Hindlimb muscle (tissue), 1 donor: ENCODE measurements around the gene ANP32B. TPM values are rescaled to one million over a fixed set of nuclear protein-coding genes. Genes with fewer than 3 reads are reported as not detected.
A peak's percentile ranks its signal among the peaks of the same experiment; 100 is the strongest.

Experiments
- DNase-seq: peaks from one replicate; pipeline ENCODE4 v3.0.0-alpha.2; 2013
- polyA plus RNA-seq: library from polyadenylated mRNA; unstranded; fragments of 120-200 nt; gene quantifications from one replicate; pipeline ENCODE4 v1.2.1, GENCODE V29; 2013; ENCODE audit not compliant: insufficient read length

The ANP32B gene
- polyA plus RNA-seq, 1 donor: 129 TPM

DNA sequence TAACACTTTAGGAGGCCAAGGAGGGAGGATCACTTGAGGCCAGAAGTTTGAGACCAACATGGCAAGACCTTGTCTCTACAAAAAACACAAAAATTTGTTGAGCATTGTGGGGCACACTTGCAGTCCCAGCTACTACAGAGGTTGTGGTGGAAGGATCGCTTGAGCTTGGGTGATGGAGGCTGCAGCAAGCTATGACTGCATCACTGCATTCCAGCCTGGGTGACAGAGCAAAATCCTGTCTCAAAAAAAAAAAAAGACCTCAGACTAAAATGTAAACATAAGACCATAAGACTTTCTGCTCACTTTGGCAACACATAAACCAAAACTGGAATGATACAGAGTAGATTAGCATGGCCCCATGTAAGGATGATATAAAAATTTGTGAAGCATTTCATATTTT is 48.8 kb downstream of the ANP32B start:
- DNase-seq: no peak

DNA sequence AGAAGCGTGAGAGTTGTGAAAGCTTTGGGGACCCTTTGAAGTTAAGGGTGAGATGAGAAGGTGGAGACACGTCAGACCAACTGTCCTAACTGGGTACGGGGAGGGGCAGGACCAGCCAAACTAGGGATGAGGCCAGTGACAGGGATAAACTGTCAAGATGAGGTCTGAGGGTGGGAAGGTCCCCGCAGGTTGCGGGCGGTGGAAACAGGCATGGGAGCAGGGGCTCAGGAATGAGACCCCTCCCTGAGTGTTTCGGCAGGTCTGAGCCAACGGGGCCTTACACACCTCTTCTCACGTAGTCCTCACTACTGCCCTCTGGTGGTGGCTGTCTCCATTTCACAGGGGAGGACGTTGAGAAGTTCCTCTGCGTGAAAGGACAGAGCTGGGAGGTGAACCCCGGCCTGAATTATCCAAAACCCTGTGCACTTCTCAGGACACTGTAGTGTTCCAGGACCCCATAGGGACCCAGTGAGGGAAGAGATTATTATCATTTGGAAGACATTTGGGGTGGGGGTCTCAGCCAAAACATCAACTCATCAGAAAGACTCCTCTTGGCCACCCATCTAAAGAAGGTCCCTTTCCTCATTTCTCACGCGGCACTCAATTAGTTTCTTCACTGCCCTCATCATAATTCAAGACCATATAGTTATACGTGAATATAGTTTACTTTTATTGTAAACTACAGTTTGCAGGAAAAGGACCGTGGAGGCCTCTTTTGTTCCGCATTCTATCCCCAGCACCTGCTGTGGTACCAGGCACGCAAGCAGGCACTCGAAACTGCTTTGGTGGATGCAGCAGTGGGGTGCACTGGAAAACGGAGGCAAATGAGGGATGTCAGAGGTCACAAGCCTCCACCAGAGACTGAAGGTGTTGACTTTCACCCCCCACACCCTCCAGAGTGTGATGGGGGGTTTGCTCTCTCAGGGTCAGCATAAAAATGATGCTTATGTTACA is 51.7 kb downstream of the ANP32B start:
- peak; percentile 73 for DNase-seq

DNA sequence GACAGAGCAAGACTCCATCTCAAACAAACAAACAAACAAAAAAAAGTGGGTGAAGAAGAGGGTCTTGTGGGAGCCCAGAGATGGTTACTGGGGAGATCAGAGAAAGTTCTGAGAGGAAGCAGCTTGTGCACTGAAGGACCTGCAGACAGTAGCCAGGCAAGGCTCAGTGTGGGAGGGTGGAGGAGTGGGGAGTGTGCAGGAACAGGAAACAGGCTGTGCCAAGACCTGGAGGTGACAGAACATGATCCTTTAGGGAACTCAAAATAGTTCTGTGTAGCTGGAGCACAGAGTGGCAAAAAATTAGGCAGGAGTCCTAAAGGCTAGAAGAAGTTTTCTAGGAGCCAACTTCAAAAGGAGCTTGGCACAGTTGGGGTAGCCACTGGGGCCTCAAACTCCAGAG is 54.2 kb downstream of the ANP32B start:
- DNase-seq: no peak

DNA sequence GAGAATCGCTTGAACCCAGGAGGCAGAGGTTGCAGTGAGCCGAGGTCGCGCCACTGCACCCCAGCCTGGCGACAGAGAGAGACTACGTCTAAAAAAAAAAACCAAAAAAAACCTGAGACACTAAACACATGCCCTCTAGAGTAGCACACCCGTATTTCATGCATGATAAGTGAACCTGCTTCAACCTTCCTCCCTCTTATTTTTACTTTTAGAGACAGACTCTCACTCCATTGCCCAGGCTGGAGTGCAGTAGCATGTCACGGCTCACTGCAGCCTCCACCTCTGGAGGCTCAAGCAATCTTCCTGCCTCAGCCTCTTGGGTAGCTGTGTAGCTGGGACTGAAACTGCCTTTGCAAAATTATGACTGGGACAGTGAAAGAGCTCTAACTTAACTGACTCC is 55.8 kb downstream of the ANP32B start:
- DNase-seq: no peak

DNA sequence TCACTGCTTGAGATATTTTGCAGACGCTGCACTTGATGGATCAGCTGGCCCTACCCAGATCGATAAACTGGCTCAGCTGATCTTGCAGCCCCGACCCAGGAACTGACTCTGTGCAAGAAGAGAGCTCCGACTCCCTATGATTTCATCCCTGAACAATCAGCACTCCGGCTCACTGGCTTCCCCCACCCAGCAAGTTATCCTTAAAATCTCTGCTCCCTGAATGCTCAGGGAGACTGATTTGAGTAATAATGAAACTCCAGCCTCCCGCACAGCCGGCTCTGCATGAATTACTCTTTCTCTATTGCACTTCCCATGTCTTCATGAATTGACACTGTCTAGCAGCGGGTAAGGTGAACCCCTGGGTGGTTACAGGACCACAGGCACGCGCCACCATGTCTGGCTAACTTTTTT is 56.5 kb downstream of the ANP32B start:
- no peak for DNase-seq

DNA sequence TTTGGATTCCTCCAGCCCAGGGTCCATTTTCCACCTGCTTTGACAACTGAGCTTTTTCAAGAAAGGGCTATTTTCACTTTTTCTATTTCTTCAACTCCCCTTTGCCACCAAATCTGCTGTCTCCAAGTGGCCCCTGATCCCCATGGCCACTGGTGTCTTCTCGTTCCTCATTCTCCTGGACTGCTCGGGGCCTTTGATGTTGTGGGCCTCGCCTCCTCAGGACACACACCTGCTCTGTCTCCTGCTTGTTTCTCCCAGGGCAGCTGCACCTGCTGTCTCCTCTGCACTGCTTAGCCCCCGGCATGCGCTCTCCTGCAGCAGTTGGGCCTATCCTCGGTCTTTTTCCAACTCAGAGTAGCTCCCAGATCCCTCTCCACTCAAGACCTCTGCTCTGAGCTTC is 57.1 kb downstream of the ANP32B start:
- no peak for DNase-seq

DNA sequence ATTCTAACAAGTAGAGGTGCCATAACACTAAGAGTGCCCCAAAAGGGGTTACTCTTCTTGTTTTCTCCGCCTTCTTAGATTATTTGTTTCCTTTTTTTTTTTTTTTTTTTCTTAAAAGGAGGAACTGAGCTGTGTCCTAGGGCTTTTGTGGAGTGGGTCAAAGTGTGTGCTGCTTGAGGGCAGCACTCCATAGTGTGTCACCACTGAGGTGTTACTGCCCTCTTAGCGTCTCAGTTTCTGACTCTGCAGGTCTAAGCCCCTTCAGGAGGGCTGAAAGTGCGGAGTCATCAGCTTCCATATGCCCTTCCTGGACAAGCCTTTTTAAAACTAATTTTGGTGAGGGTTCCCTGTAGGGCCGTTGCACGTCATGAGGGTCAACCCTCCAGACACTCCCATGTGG is 60.8 kb downstream of the ANP32B start:
- DNase-seq: no peak

DNA sequence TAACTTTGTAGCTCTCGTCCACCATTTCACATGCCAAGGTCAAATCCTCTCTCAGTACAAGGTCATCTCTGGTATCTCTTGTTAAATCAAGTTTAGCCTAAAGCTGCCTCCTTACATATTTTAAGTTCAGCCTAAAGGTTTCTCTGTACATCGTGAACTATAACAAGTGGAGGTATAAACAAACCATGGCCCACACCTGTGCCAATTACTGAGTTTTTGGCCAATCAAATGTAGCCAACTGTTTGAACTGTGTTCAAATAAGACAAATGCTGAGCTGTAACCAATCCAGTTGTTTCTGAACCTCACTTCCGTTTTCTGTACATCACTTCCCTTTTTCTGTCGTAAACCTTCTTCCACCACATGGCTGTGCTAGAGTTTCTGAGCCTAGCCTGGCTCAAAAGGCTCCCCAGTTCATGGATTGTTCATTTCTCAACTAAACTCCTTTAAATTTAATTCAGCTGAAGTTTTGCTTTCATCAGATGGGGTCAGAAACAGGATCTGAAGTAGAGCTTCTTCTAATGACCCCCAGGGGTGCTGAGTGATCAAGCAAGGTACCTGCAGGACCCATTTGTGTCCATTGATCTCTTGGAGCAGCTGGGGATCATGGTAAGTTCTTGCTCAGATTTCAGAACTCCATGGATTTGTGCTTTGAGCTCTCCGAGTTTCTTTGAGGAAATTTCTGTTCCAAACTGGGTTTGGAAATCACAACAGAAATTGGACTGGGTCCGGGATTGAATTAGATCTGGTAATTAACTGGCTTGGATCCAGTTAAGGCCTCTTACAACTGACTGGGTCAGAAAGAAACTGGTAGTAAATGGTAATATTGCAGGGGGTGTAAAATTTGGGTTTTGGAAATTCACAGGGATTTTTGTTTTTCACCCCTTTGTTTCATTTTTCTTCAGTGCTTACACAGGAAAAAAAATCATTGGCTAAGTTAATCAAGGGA is 62.4 kb downstream of the ANP32B start:
- no peak for DNase-seq

DNA sequence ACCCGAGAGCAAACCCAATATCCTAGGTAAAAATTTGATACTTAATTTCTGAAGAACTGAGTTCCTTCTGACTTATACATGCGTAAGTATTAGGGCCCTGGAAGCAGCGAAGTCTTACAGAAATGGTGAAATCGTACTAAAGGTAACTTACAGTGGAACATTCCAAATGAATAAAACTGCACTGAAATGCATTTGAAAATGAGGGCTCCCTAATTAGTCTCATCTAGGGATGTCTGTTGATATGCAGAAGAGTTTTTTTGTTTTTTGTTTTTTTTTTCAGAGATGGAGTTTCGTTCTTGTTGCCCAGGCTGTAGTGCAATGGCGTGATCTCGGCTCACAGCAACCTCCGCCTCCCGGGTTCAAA is 63.0 kb downstream of the ANP32B start:
- DNase-seq: no peak

DNA sequence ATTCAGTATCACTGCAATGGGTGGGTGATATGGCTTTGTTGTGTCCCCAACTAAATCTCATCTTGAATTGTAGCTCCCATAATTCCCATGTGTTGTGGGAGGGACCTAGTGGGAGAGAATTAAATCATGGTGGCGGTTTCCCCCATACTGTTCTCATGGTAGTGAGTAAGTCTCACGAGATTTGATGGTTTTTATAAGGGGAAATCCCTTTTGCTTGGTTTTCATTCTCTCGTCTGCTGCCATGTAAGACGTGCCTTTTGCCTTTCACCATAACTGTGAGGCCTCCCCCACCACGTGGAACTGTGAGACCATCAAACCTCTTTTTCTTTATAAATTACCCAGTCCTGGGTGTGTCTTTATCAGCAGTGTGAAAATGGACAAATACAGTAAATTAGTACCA is 63.9 kb downstream of the ANP32B start:
- no peak for DNase-seq

DNA sequence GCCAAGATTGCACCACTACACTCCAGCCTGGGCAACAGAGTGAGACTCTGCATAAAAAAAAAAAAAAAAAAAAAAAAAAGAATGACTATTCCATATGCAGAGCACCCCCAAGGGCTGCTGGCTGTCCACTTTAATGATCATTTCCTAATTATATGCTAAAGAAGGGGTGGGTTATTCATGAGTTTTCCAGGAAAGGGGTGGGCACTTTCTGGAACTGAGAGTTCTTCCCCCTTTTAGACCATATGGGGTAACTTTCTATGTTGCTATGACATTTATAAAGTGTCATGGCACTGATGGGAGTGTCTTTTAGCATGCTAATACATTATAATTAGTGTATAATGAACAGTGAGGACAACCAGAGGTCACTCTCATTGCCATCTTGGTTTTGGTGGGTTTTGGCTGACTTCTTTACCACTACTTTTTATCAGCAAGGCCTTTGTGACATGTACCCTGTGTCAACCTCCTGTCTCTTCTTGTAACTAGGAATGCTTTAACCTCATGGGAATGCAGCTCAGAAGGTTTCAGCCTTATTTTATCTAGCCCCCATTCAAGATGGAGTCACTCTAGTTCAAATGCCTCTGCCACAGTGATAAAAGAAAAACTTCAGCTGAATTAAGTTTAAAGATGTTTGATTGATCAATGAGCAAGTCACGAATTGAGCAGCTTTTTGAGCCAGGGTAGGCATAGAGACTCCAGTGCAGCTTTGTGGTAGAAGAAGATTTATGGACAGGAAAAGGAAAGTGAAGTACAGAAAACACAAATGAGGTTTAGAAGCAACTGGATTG is 66.3 kb downstream of the ANP32B start:
- DNase-seq: no peak

DNA sequence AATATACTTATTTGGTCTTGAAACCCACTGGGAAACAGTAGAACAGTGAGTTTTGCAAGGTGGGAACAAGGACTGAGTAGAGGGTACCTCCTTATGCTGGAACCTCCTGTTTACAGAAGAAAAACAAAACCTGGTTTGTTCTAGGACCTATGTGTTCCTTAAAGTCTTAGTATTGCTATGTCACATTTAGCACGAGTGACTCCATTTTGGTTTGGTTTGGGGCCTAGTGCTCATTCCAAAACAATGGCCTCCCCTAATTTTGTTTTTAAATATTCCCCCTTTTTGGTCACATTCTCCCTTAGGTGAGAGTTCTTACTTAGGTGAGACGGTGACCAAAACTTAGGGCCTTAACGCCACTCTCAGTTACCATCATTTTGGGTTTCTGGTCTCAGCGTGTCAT is 67.2 kb downstream of the ANP32B start:
- no peak for DNase-seq

DNA sequence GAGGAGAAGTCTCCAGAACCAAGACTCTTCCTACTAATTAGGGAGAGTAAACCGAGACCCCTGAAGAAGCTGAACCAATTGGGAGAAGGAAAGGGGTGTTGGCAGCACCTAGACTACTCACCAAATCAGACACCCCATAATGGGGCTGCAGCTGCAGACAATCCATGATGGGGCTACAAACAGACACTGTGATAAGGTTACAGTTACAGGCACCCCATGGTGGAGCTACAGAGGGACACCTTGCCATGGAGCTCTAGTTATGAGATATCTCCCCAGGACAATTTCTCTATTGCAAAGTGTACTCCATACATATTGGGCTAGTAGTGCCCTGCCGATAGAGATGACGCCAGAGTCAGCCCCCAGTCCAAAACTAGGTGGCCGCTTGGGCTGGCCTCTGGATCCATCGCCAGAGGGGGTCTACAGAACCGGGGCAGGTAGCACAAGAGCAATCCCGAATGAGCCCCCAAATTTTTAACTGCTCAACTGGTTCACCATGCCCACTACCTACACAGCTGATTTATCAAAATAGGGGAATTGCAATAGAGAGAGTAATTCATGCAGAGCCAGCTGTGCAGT is 71.3 kb downstream of the ANP32B start:
- no peak for DNase-seq

DNA sequence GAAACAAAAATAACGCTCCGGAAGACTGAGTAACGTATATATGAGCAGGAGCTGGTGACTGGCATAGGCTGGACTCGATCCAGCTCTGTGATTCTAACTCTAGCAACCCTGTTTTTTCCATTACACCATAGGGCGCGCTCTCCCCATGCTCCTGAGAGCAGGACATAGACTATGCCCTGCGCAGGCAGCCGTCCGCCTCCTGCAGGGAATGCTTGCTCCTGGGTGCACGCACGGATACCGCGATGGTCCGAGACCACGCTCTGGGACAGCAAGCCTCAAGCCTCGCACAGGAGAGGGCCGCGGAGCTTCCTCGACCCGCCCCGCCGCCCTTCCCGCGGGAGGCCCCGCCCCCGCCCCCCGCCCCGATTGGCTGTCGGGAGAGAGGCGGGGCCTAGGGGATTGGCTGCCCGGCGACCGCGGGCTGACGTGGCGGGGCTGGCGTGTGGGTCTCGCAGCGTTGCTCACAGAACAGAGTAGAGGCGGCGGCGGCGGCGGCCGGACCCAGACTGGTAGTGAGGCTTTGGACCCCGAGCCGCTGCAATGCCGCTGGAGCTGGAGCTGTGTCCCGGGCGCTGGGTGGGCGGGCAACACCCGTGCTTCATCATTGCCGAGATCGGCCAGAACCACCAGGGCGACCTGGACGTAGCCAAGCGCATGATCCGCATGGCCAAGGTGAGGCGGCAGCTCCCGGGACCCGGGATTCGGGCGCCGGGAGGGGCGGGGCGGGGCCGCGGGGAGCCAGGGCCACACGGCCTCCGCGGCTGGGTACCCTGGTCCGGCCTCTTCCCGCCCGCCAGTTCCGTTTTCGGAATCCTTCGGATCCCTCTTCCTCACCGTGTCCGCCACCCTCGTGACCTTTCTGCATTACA is 73.4 kb downstream of the ANP32B start, which contains the start of gene NANS:
Gene NANS (plus strand): TSS at position 464 of the 869 bp plus-strand sequence. CDS start 77 bp downstream, at position 541.
- peak; percentile 87 for DNase-seq

DNA sequence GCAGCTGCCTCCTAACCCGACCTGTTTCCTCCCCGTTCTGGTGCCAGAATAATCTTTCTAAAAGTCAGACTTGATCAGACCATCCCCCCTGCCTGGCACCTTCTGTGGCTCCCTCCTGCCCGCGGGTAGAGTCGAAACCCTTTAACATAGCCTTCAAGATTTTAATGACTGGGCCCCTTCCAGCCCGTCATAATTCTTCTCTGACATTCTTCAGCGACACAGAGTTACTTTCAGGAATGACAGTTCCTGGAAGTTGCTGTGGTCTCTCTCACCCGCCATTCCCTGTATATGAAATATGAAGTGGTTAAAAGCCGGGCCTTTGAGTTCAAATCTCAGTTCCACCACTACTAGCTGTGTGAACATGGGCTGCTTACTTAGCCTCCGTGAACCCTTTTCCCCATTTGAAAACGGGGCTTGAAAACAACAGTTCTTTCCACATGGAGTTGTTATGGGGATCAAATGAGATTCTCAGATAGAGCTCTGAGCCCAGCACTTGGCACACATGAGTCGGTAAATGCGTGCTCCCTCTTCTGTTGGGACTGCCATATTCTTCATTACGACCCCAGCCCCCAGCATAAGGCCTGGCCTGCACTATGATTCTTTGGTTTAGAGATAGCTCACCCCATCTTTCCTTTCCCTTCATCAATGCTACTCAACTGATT is 74.1 kb downstream of the ANP32B start:
- peak; percentile 21 for DNase-seq

DNA sequence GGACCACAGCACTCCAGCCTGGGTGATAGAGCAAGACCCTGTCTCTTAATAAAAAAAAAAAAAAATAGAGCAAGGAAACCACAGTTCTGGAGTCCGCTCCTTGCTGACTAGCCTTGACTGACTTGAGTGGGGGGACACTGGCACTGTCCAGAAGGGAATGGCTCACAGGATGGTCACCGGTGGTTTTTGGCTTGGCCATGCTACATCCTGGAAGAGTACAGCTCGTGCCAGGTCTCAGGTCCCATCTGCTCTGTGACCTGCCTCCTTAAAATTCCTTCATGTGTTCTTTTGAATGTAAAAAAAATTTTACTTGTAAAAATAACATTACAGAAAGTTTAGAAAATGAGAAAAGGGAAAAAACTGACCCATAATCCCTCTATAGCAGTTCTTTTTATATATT is 79.0 kb downstream of the ANP32B start:
- no peak for DNase-seq

DNA sequence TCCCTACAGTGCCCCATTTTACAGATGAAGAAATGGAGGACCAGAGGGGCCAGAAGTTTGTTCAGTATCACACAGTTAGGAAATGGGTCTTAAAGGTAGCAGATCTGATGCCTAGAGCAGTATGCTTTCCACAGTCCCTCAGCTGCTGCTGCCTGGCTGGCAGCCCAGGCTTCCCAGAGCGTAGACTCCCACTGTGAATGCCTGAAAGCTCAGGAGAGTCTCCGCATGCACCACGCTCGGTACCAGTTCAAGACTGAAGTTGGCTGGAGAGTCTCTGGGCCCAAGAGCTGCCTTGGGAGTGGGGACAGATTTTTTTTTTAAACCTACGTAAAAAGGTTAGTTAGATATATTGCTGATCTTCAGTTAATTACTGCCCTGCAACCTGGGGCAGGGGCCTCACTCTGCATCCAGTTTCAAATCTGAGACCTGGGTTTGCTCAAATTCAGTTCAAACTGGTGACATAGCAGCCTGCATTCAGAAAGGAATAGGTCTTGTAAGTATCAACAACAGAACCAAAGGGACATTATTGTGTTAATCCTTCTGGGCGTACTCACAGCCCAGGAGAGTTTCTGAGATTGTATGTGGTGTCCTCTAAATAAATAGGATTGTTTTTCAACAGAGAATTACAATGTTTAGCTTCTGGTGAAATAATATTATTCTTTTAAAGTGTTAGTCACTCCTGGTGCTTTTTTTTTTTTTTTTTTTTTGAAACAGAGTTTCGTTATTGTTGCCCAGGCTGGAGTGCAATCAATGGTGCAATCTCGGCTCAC is 81.7 kb downstream of the ANP32B start:
- no peak for DNase-seq
